ENCODE data around the gene GPC3. TPM values are rescaled to one million over a fixed set of nuclear protein-coding genes. Genes with fewer than 3 reads are reported as not detected.
"Not testable (repeated sequence)": the region's sequence is repeated elsewhere in the genome, so short reads cannot be mapped to it uniquely, and the experiment has no call there.

The GPC3 gene
- polyA plus RNA-seq, 1 of the 3 experiments (the other 2 are of a cell fraction), result 1.4 TPM

DNA sequence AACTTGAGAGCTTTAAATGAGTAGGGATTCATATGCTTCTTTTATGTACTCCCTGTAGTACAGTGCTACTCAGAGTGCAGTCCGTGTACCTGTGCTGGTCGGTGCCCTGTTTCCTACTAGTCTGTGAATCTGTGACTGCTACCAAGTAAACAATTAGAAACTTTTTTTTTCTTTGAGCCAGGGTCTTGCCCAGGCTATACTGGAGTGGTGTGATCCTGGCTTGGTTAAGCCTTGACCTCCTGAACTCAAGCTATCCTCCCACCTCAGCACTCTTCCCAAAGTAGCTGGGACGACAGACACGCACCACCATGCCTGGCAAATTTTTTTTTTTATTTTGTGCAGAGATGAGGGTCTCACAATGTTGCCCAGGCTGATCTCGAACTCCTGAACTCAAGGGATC is 6.4 kb upstream of the GPC3 start:
- Histone ChIP-seq H3F3A (replicated peaks; ENCODE audit: insufficient read depth) (no peaks in the 10 kb centered on the region), H3K27ac (ENCODE audit: low read depth in 2 of 2, low read length in 1 of 2) (no peak overlapping the region), H3K36me3 (replicated peaks in 1 of 2; ENCODE audit: control insufficient read depth in 1 of 2, insufficient read depth in 2 of 2, low read length in 1 of 2) (no peaks in the 10 kb centered on the region), H3K4me3 (ENCODE audit: low read depth in 2 of 2, low read length in 1 of 2) (no peak overlapping the region), H2AFZ (ENCODE audit: low read depth) (no peak overlapping the region), H3K27me3 (ENCODE audit: insufficient read depth) (peaks cover 7% of the 10 kb centered on the region; the same call in 1 of the 2 replicates), H3K79me2 (ENCODE audit: insufficient read depth) (no peaks in the 10 kb centered on the region), H3K9ac (no peak overlapping the region), H3K9me2 (no peaks in the 10 kb centered on the region), H4K20me1 (ENCODE audit: insufficient read depth) (no peaks in the 10 kb centered on the region), H3K4me1 (ENCODE audit: control insufficient read depth in 1 of 2, insufficient read depth in 2 of 2, low read depth in 1 of 2, low read length in 1 of 2) (no peaks in the 10 kb centered on the region), H3K9me3 (no peaks in the 10 kb centered on the region), H3K4me2 (no peak overlapping the region)
- WGBS (ENCODE audit: low lambda C conversion rate), result 20% methylated on average over 5 of the region's 5 CpGs
- ChIA-PET CTCF (interaction anchor here (2.8 kb wide), 1 partner anchor 199 kb away, joined by 8 read pairs; no protein-coding TSS in a partner anchor), POLR2A (no interaction called here)
- TF ChIP-seq EZH2phosphoT487 (IDR thresholded peaks at IDR 0.05; ENCODE audit: borderline replicate concordance, low read depth), result no peak
- DNase-seq, result no peak

DNA sequence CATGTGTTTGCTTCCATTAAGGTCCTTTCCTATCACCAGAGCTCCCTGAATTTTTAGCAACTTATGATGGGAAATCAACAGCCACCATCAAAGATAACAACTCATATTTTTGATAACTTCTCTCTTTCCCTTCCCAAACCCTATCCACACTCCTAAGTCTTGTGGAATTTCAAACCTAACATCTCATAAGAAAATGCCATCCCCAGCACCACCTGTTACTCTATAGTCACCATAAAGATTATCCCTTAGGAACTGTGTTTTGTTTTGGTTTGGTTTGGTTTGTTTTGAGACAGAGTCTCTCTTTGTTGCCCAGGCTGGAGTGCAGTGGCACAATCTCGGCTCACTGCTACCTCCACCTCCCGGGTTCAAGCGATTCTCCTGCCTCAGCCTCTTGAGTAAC is 5.7 kb upstream of the GPC3 start:
- H3K27ac ChIP-seq (ENCODE audit: low read depth in 2 of 2, low read length in 1 of 2); H2AFZ ChIP-seq (ENCODE audit: low read depth); H3K36me3 ChIP-seq (replicated peaks in 1 of 2; ENCODE audit: control insufficient read depth in 1 of 2, insufficient read depth in 2 of 2, low read length in 1 of 2); H3K4me1 ChIP-seq (ENCODE audit: control insufficient read depth in 1 of 2, insufficient read depth in 2 of 2, low read depth in 1 of 2, low read length in 1 of 2); H3K9me3 ChIP-seq; H3K4me2 ChIP-seq; H3K9ac ChIP-seq; H4K20me1 ChIP-seq (ENCODE audit: insufficient read depth); CTCF ChIA-PET; DNase-seq; POLR2A ChIA-PET; H3F3A ChIP-seq (replicated peaks; ENCODE audit: insufficient read depth); H3K79me2 ChIP-seq (ENCODE audit: insufficient read depth); H3K4me3 ChIP-seq (ENCODE audit: low read depth in 2 of 2, low read length in 1 of 2); H3K9me2 ChIP-seq: not testable (repeated sequence)
- WGBS (ENCODE audit: low lambda C conversion rate), result 31% methylated on average over 3 of the region's 3 CpGs
- H3K27me3 ChIP-seq (ENCODE audit: insufficient read depth), result peaks cover 14% of the 10 kb centered on the region; the same call in 1 of the 2 replicates

DNA sequence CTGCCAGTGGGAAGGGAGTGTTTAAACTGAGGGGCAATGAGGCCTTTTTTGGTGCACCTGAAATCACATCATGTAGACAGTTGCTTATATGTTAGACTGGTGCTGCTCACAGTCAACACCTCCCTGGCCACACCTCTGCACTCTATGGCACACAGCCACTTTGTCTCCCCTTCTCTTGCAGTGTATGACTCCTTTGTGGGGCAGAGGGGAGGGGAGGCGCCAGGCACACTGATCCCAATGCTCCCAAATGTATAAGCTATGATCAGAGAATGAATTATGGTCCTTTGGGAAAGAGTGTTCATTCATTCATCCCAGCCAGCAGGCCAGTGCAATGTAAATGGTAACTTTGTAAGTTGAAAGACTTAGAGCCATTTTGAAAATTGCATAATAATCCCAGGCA is 4.6 kb upstream of the GPC3 start:
- Histone ChIP-seq H3K4me3 (ENCODE audit: low read depth in 2 of 2, low read length in 1 of 2) (no peak overlapping the region), H3K4me2 (no peak overlapping the region), H3F3A (replicated peaks; ENCODE audit: insufficient read depth) (no peaks in the 10 kb centered on the region), H4K20me1 (ENCODE audit: insufficient read depth) (no peaks in the 10 kb centered on the region), H2AFZ (ENCODE audit: low read depth) (no peak overlapping the region), H3K9me3 (no peaks in the 10 kb centered on the region), H3K79me2 (ENCODE audit: insufficient read depth) (no peaks in the 10 kb centered on the region), H3K4me1 (ENCODE audit: control insufficient read depth in 1 of 2, insufficient read depth in 2 of 2, low read depth in 1 of 2, low read length in 1 of 2) (no peaks in the 10 kb centered on the region; a peak in 1 of 4 replicates), H3K9ac (no peak overlapping the region), H3K36me3 (replicated peaks in 1 of 2; ENCODE audit: control insufficient read depth in 1 of 2, insufficient read depth in 2 of 2, low read length in 1 of 2) (no peaks in the 10 kb centered on the region), H3K9me2 (no peaks in the 10 kb centered on the region), H3K27ac (ENCODE audit: low read depth in 2 of 2, low read length in 1 of 2) (no peak overlapping the region), H3K27me3 (ENCODE audit: insufficient read depth) (peaks cover 17% of the 10 kb centered on the region; the same call in 1 of the 2 replicates)
- CTCF ChIA-PET, result interaction anchor here (1.3 kb wide), 1 partner anchor 37 kb away, joined by 4 read pairs; no protein-coding TSS in a partner anchor
- TF ChIP-seq TAF1 (IDR thresholded peaks at IDR 0.05; ENCODE audit: borderline replicate concordance, low read depth, low read length) (no peak), JUND (IDR thresholded peaks at IDR 0.05) (no peak), RXRA (IDR thresholded peaks at IDR 0.05; ENCODE audit: borderline replicate concordance, low read depth) (no peak), NFIC (IDR thresholded peaks at IDR 0.05; ENCODE audit: borderline replicate concordance) (no peak), TEAD4 (IDR thresholded peaks at IDR 0.05; ENCODE audit: borderline replicate concordance, insufficient read depth) (no peak), ELF1 (IDR thresholded peaks at IDR 0.05) (no peak), FOXJ3 (CRISPR knock-in tag; IDR thresholded peaks at IDR 0.05) (no peak), YY1 (IDR thresholded peaks at IDR 0.05; ENCODE audit: low read depth) (no peak)
- TF ChIP-seq, protein P1, sequence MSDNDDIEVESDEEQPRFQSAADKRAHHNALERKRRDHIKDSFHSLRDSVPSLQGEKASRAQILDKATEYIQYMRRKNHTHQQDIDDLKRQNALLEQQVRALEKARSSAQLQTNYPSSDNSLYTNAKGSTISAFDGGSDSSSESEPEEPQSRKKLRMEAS (IDR thresholded peaks at IDR 0.05; ENCODE audit: low read depth), result no peak
- TF ChIP-seq, protein P2, sequence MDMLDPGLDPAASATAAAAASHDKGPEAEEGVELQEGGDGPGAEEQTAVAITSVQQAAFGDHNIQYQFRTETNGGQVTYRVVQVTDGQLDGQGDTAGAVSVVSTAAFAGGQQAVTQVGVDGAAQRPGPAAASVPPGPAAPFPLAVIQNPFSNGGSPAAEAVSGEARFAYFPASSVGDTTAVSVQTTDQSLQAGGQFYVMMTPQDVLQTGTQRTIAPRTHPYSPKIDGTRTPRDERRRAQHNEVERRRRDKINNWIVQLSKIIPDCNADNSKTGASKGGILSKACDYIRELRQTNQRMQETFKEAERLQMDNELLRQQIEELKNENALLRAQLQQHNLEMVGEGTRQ (IDR thresholded peaks at IDR 0.05; ENCODE audit: borderline replicate concordance, low read depth, low read length), result no peak
- TF ChIP-seq, protein P3, sequence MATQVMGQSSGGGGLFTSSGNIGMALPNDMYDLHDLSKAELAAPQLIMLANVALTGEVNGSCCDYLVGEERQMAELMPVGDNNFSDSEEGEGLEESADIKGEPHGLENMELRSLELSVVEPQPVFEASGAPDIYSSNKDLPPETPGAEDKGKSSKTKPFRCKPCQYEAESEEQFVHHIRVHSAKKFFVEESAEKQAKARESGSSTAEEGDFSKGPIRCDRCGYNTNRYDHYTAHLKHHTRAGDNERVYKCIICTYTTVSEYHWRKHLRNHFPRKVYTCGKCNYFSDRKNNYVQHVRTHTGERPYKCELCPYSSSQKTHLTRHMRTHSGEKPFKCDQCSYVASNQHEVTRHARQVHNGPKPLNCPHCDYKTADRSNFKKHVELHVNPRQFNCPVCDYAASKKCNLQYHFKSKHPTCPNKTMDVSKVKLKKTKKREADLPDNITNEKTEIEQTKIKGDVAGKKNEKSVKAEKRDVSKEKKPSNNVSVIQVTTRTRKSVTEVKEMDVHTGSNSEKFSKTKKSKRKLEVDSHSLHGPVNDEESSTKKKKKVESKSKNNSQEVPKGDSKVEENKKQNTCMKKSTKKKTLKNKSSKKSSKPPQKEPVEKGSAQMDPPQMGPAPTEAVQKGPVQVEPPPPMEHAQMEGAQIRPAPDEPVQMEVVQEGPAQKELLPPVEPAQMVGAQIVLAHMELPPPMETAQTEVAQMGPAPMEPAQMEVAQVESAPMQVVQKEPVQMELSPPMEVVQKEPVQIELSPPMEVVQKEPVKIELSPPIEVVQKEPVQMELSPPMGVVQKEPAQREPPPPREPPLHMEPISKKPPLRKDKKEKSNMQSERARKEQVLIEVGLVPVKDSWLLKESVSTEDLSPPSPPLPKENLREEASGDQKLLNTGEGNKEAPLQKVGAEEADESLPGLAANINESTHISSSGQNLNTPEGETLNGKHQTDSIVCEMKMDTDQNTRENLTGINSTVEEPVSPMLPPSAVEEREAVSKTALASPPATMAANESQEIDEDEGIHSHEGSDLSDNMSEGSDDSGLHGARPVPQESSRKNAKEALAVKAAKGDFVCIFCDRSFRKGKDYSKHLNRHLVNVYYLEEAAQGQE (IDR thresholded peaks at IDR 0.05; ENCODE audit: low read depth, low read length), result no peak
- WGBS (ENCODE audit: low lambda C conversion rate), result 17% methylated on average over 1 of the region's 1 CpG
- no peak for DNase-seq
- POLR2A ChIA-PET, result no interaction called here

Measured in SK-N-SH (cell line).